Natural killer cell (primary cell): ENCODE measurements around the gene PCDHA13. TPM values are rescaled to one million over a fixed set of nuclear protein-coding genes. Genes with fewer than 3 reads are reported as not detected.

Experiments
- ATAC-seq, 3 donors: fragments of 150-1000 bp in 2 of 3; fragments of 200-7000 bp in 1 of 3; cut with Tn5 transposase; 1 replicate in 1 of 3; 2 replicates in 2 of 3; pipeline ENCODE4 v1.10.0; 2021; ENCODE audit warnings: mild to moderate bottlenecking in 2 of 3, moderate library complexity in 2 of 3
- DNase-seq, 2 donors: peaks; one replicate each; pipeline versions ENCODE4 v3.0.0 to v3.0.0-alpha.2; 2013 to 2021; ENCODE audit warnings: mixed read lengths in 1 of 2
- H3K27ac ChIP-seq: one replicate; pipeline ENCODE4 v1.5.1; 2013; ENCODE audit warnings: mild to moderate bottlenecking, low read length
- H3K27me3 ChIP-seq: one replicate; pipeline ENCODE4 v1.6.1; 2013; ENCODE audit warnings: low read length; ENCODE audit not compliant: control insufficient read depth, insufficient read depth
- H3K36me3 ChIP-seq: one replicate; pipeline ENCODE4 v1.6.1; 2013; ENCODE audit warnings: low read length; ENCODE audit not compliant: control insufficient read depth, insufficient read depth
- H3K4me1 ChIP-seq: one replicate; pipeline ENCODE4 v1.6.1; 2013; ENCODE audit warnings: low read length; ENCODE audit not compliant: control insufficient read depth, insufficient read depth
- H3K4me3 ChIP-seq: one replicate; pipeline ENCODE4 v1.5.1; 2013; ENCODE audit warnings: low read length
- H3K9me3 ChIP-seq: one replicate; pipeline ENCODE4 v1.6.1; 2013; ENCODE audit warnings: low read length; ENCODE audit not compliant: control insufficient read depth, insufficient read depth
- H3K27ac Mint-ChIP-seq, 2 donors: one replicate each; pipeline ENCODE4 v1.8.0; 2022; ENCODE audit warnings: mild to moderate bottlenecking in 2 of 2, mixed read lengths in 2 of 2, moderate library complexity in 1 of 2
- H3K27me3 Mint-ChIP-seq, 2 donors: one replicate each; pipeline ENCODE4 v1.8.0; 2022; ENCODE audit warnings: low read depth in 2 of 2, mixed read lengths in 2 of 2
- H3K36me3 Mint-ChIP-seq: one replicate; pipeline ENCODE4 v1.8.0; 2022; ENCODE audit warnings: mixed read lengths
- H3K4me1 Mint-ChIP-seq, 2 donors: one replicate each; pipeline ENCODE4 v1.8.0; 2022; ENCODE audit warnings: mixed read lengths in 2 of 2
- H3K4me3 Mint-ChIP-seq: one replicate; pipeline ENCODE4 v1.8.0; 2022; ENCODE audit warnings: mild to moderate bottlenecking, moderate library complexity, mixed read lengths
- H3K9me3 Mint-ChIP-seq, 2 donors: one replicate each; pipeline ENCODE4 v1.8.0; 2022; ENCODE audit warnings: mixed read lengths in 2 of 2
- CTCF ChIP-seq: fragments of 200-600 bp; IDR thresholded peaks from one replicate; pipeline ENCODE4 v1.8.0; 2022; ENCODE audit warnings: antibody characterized with exemption
- WGBS: methylation state at CpG from one replicate; pipeline ENCODE4 v1.1.7; 2013; ENCODE audit warnings: missing lambda C conversion rate; ENCODE audit not compliant: insufficient coverage; 5-methylcytosine and 5-hydroxymethylcytosine counted together
- intact Hi-C: fragments of 100-400 bp; cut with micrococcal nuclease; formaldehyde crosslinking; loops from one replicate; pipeline ENCODE4 v1.14.2; 2022
- total RNA-seq, 4 donors: library from RNA; stranded (reverse); fragments of 120-200 nt in 1 of 4; gene quantifications; one replicate each; pipeline versions ENCODE4 v1.2.3 to v1.2.4, GENCODE V29; 2013 to 2022

Gene PCDHA13
- total RNA-seq, 3 donors from 2014 or later (not counting 1 experiment from before 2014, with no cell fraction given) = not detected

GRCh38 chr5:140857987-140858240 lies 24.0 kb upstream of the PCDHA13 start:
- WGBS = 64% methylated on average over 22 of the region's 22 CpGs
- Mint-ChIP-seq H3K27ac (no peak overlapping the region), H3K36me3 (no peaks in the 10 kb centered on the region), H3K27me3 (peaks cover 0 to 5% of the 10 kb centered on the region in 2 donors), H3K4me1 (no peaks in the 10 kb centered on the region), H3K9me3 (peaks cover 2 to 11% of the 10 kb centered on the region in 2 donors), H3K4me3 (no peak overlapping the region)
- Histone ChIP-seq H3K27me3 (peaks cover 4% of the 10 kb centered on the region), H3K9me3 (peaks cover 33% of the 10 kb centered on the region), H3K36me3 (no peaks in the 10 kb centered on the region), H3K4me1 (no peaks in the 10 kb centered on the region), H3K4me3 (no peak overlapping the region), H3K27ac (no peak overlapping the region)
- no peak for TF ChIP-seq CTCF
- DNase-seq (no peak), ATAC-seq (no peak)
- intact Hi-C loops = no loop called here

- no peaks in the 10 kb centered on the region for H3K27me3 ChIP-seq
- H3K27me3 Mint-ChIP-seq = no peaks in the 10 kb centered on the region
- peaks cover 4 to 6% of the 10 kb centered on the region in 2 donors for H3K9me3 Mint-ChIP-seq
- no peak for ATAC-seq
- no peak overlapping the region for H3K4me3 ChIP-seq
- H3K27ac Mint-ChIP-seq = no peak overlapping the region
- 50% methylated on average over 76 of the region's 76 CpGs for WGBS
- no peak overlapping the region for H3K27ac ChIP-seq
- no peak overlapping the region for H3K4me3 Mint-ChIP-seq
- H3K4me1 ChIP-seq = no peaks in the 10 kb centered on the region
- TF ChIP-seq CTCF = no peak
- H3K4me1 Mint-ChIP-seq = no peaks in the 10 kb centered on the region
- H3K36me3 ChIP-seq = no peaks in the 10 kb centered on the region
- intact Hi-C loops = no loop called here
- H3K36me3 Mint-ChIP-seq = peaks cover 6% of the 10 kb centered on the region
- no peak for DNase-seq
- H3K9me3 ChIP-seq = peaks cover 19% of the 10 kb centered on the region
Observed at GRCh38 chr5:140862441-140863295, 19.3 kb upstream of the PCDHA13 start.

- Histone ChIP-seq H3K27ac (no peak within 1 kb of the TSS), H3K36me3 (no peaks in the 10 kb centered on the region), H3K4me3 (no peak within 1 kb of the TSS), H3K9me3 (peaks cover 9% of the 10 kb centered on the region), H3K4me1 (no peaks in the 10 kb centered on the region), H3K27me3 (peaks cover 4% of the 10 kb centered on the region)
- 26% methylated on average over 39 of the region's 41 CpGs for WGBS
- no peak within 1 kb of the TSS for H3K4me3 Mint-ChIP-seq
- intact Hi-C loops = no loop called here
- no peak for TF ChIP-seq CTCF
- no peaks in the 10 kb centered on the region for H3K4me1 Mint-ChIP-seq
- ATAC-seq (no peak), DNase-seq (no peak)
- H3K36me3 Mint-ChIP-seq = peaks cover 6% of the 10 kb centered on the region
- H3K27ac Mint-ChIP-seq = no peak within 1 kb of the TSS
- peaks cover 4 to 7% of the 10 kb centered on the region in 2 donors for H3K9me3 Mint-ChIP-seq
- peaks cover 0 to 3% of the 10 kb centered on the region in 2 donors for H3K27me3 Mint-ChIP-seq
Observed at GRCh38 chr5:140868721-140869554, 13.0 kb upstream of the PCDHA13 start, which contains the start of gene PCDHA11. Gene PCDHA11, plus strand, starts transcription at chr5:140868957. Its CDS starts 147 bp downstream, at chr5:140869104.
